Mesothelial cell of epicardium (in vitro differentiated cells): Measurements from ENCODE around the gene ZNF618. TPM values are rescaled to one million over a fixed set of nuclear protein-coding genes. Genes with fewer than 3 reads are reported as not detected.

Experiments used
- DNase-seq, 2 experiments: peaks; one replicate each; pipeline ENCODE4 v3.0.0; 2021; ENCODE audit warnings: low spot score in 2 of 2; ENCODE audit not compliant: unreplicated experiment in 2 of 2
- H3K27ac Mint-ChIP-seq: 2 replicates; pipeline ENCODE4 v1.8.0; 2021; ENCODE audit warnings: mixed read lengths
- H3K27me3 Mint-ChIP-seq: 2 replicates; pipeline ENCODE4 v1.8.0; 2021; ENCODE audit warnings: low read depth, mixed read lengths
- H3K36me3 Mint-ChIP-seq: 2 replicates; pipeline ENCODE4 v1.8.0; 2021; ENCODE audit warnings: mixed read lengths
- H3K4me1 Mint-ChIP-seq: 2 replicates; pipeline ENCODE4 v1.8.0; 2021; ENCODE audit warnings: mixed read lengths
- H3K4me3 Mint-ChIP-seq: 2 replicates; pipeline ENCODE4 v1.8.0; 2021; ENCODE audit warnings: mild to moderate bottlenecking, moderate library complexity, mixed read lengths
- H3K9me3 Mint-ChIP-seq: 2 replicates; pipeline ENCODE4 v1.8.0; 2021; ENCODE audit warnings: mixed read lengths
- CTCF ChIP-seq: fragments of 200-600 bp; sonication (generic); IDR thresholded peaks from one replicate; pipeline ENCODE4 v1.5.0; 2021; ENCODE audit warnings: antibody characterized with exemption; ENCODE audit not compliant: unreplicated experiment
- total RNA-seq: library from RNA; stranded (reverse); gene quantifications from 3 replicates; pipeline ENCODE4 v1.2.1, GENCODE V29; 2021

ZNF618 gene
- total RNA-seq, 1 donor from 2014 or later = 78.9 TPM

DNA sequence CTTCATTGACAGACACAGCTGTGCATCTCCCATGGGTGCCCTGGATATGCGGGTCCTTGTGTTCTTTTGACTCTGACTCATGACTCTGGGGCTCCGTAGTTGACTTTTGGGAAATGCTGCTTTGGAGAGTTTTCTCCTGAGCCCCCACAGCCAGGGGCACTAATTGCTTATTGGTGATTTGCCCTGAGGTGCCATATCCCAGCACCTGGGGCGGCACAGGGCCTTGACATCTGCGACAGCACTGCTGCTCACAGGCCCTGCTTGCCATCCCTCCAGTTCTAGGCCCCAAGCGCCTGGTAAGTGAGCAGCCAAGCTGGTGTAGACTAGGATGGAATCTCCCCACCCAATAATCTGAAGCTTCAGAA lies 126.9 kb downstream of the ZNF618 start:
- Mint-ChIP-seq H3K9me3 (no peaks in the 10 kb centered on the region), H3K36me3 (peaks cover 47% of the 10 kb centered on the region), H3K27ac (no peak overlapping the region), H3K27me3 (no peaks in the 10 kb centered on the region), H3K4me1 (no peaks in the 10 kb centered on the region), H3K4me3 (no peak overlapping the region)
- no peak for TF ChIP-seq CTCF
- DNase-seq = peak in 1 of 2 experiments; percentile 21

- H3K9me3 Mint-ChIP-seq = no peaks in the 10 kb centered on the region
- no peaks in the 10 kb centered on the region for H3K4me1 Mint-ChIP-seq
- TF ChIP-seq CTCF = no peak
- H3K4me3 Mint-ChIP-seq = no peak overlapping the region
- no peaks in the 10 kb centered on the region for H3K27me3 Mint-ChIP-seq
- no peak for DNase-seq
- H3K27ac Mint-ChIP-seq = no peak overlapping the region
- H3K36me3 Mint-ChIP-seq = peaks cover 48% of the 10 kb centered on the region
These were observed 127.2 kb downstream of the ZNF618 start for GRCh38 chr9:114003351-114003750.

GRCh38 chr9:114003758-114004157 lies 127.6 kb downstream of the ZNF618 start:
- H3K9me3 Mint-ChIP-seq = no peaks in the 10 kb centered on the region
- H3K27me3 Mint-ChIP-seq = no peaks in the 10 kb centered on the region
- DNase-seq = no peak
- no peak overlapping the region for H3K4me3 Mint-ChIP-seq
- peaks cover 49% of the 10 kb centered on the region for H3K36me3 Mint-ChIP-seq
- no peak overlapping the region for H3K27ac Mint-ChIP-seq
- H3K4me1 Mint-ChIP-seq = no peaks in the 10 kb centered on the region
- TF ChIP-seq CTCF = no peak

- no peak overlapping the region for H3K27ac Mint-ChIP-seq
- TF ChIP-seq CTCF = no peak
- H3K9me3 Mint-ChIP-seq = no peaks in the 10 kb centered on the region
- no peak overlapping the region for H3K4me3 Mint-ChIP-seq
- DNase-seq = peak in 1 of 2 experiments; percentile 16
- H3K36me3 Mint-ChIP-seq = peaks cover 54% of the 10 kb centered on the region
- no peaks in the 10 kb centered on the region for H3K27me3 Mint-ChIP-seq
- H3K4me1 Mint-ChIP-seq = no peaks in the 10 kb centered on the region
These were observed 128.2 kb downstream of the ZNF618 start for GRCh38 chr9:114004221-114004716.

GRCh38 chr9:114005371-114006154 lies 129.5 kb downstream of the ZNF618 start:
- no peaks in the 10 kb centered on the region for H3K9me3 Mint-ChIP-seq
- peaks cover 58% of the 10 kb centered on the region for H3K36me3 Mint-ChIP-seq
- no peak for TF ChIP-seq CTCF
- no peaks in the 10 kb centered on the region for H3K4me1 Mint-ChIP-seq
- peak in 1 of 2 experiments; percentile 29 for DNase-seq
- H3K4me3 Mint-ChIP-seq = no peak overlapping the region
- no peaks in the 10 kb centered on the region for H3K27me3 Mint-ChIP-seq
- H3K27ac Mint-ChIP-seq = no peak overlapping the region
